Panc1 (cell line): ENCODE data around the gene RAD50.
"Not testable (repeated sequence)": the region's sequence is repeated elsewhere in the genome, so short reads cannot be mapped to it uniquely, and the experiment has no call there.

Source experiments
- CTCF ChIP-seq: fragments of 450-650 bp; IDR thresholded peaks from 2 replicates; pipeline ENCODE4 v1.5.1; 2017; ENCODE audit warnings: mild to moderate bottlenecking
- POLR2AphosphoS5 ChIP-seq: IDR thresholded peaks from 2 replicates; pipeline ENCODE4 v1.6.1; 2012; ENCODE audit warnings: mild to moderate bottlenecking, low read depth, low read length, moderate library complexity
- REST ChIP-seq, 2 experiments: IDR thresholded peaks; 2 replicates each; pipeline ENCODE4 v1.6.1; 2011 to 2012; ENCODE audit warnings: low read depth in 2 of 2, control low read depth in 1 of 2, low read length in 1 of 2, mild to moderate bottlenecking in 1 of 2, moderate library complexity in 1 of 2; ENCODE audit not compliant: insufficient read depth in 1 of 2
- TCF7L2 ChIP-seq: IDR thresholded peaks from 2 replicates; pipeline ENCODE4 v1.6.1; 2011; ENCODE audit warnings: mild to moderate bottlenecking, low read depth, low read length, inconsistent platforms

DNA sequence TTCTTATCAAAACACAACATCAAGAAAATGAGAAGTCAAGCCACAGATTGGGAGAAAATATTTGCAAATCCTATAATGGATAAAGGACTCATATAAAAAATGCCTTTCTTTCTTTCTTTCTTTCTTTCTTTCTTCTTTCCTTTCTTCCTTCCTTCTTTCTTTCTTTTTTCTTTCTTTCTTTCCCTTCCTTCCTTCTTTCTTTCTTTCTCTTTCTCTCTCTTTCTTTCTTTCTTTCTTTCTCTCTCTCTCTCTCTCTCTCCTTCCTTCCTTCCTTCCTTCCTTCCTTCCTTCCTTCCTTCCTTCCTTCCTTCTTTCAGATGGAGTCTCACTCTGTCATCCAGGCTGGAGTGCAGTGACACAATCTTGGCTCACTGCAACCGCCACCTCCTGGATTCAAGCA is 34.7 kb upstream of the RAD50 start:
- TF ChIP-seq CTCF; REST (IDR thresholded peaks at IDR 0.05; ENCODE audit: insufficient read depth in 1 of 2, low read depth in 2 of 2, low read length in 1 of 2); TCF7L2; POLR2AphosphoS5: not testable (repeated sequence)
